Posterior cingulate gyrus (tissue), 11 donors: ENCODE measurements around the gene TTF1.
A peak's percentile ranks its signal among the peaks of the same experiment; 100 is the strongest.

ENCODE experiments used
- DNase-seq, 10 donors: peaks; one replicate each; pipeline versions ENCODE4 v3.0.0 to v3.0.0-alpha.2; 2020 to 2021; ENCODE audit warnings: mixed read lengths in 3 of 10
- intact Hi-C: fragments of 100-400 bp; cut with DNase I; formaldehyde crosslinking; loops from one replicate; pipeline ENCODE4 v1.15.1; 2023

Gene TTF1

GRCh38 chr9:132370592-132370991, 36.0 kb downstream of the TTF1 start:
- intact Hi-C loops, result no loop called here
- no peak for DNase-seq

- intact Hi-C loops, result no loop called here
- DNase-seq, result no peak
These were observed 37.2 kb downstream of the TTF1 start for GRCh38 chr9:132369421-132369820.

- intact Hi-C loops, result no loop called here
- no peak for DNase-seq
These were observed 38.9 kb downstream of the TTF1 start for GRCh38 chr9:132367613-132368313.

- no peak for DNase-seq
These were observed 40.2 kb downstream of the TTF1 start for GRCh38 chr9:132366481-132366880.

GRCh38 chr9:132365986-132366385, 40.7 kb downstream of the TTF1 start:
- intact Hi-C loops, result no loop called here
- no peak for DNase-seq

More at GRCh38 chr9:132366481-132366880, 40.2 kb downstream of the TTF1 start:
- intact Hi-C loops, result no loop called here

- DNase-seq, result no peak
- intact Hi-C loops, result no loop called here
These were observed 42.6 kb downstream of the TTF1 start for GRCh38 chr9:132364068-132364467.

GRCh38 chr9:132357764-132358163, 48.9 kb downstream of the TTF1 start:
- intact Hi-C loops, result no loop called here

GRCh38 chr9:132356324-132356924, 50.2 kb downstream of the TTF1 start:
- intact Hi-C loops, result no loop called here

More at GRCh38 chr9:132357764-132358163, 48.9 kb downstream of the TTF1 start:
- no peak for DNase-seq

GRCh38 chr9:132354637-132355355, 51.8 kb downstream of the TTF1 start, which contains the start of gene SETX:
SETX (minus strand) TSS chr9:132354986; CDS start chr9:132349428, 5,558 bp downstream.
- intact Hi-C loops, result no loop called here
- DNase-seq, result peak; percentile 93 to 100 (median 98)

More at GRCh38 chr9:132356324-132356924, 50.2 kb downstream of the TTF1 start:
- DNase-seq, result no peak

GRCh38 chr9:132351404-132352045, 55.1 kb downstream of the TTF1 start:
- intact Hi-C loops, result no loop called here

GRCh38 chr9:132350861-132351315, 55.8 kb downstream of the TTF1 start:
- intact Hi-C loops, result no loop called here

More at GRCh38 chr9:132351404-132352045, 55.1 kb downstream of the TTF1 start:
- no peak for DNase-seq

GRCh38 chr9:132348676-132349075, 58.0 kb downstream of the TTF1 start:
- DNase-seq, result no peak
- intact Hi-C loops, result no loop called here

More at GRCh38 chr9:132350861-132351315, 55.8 kb downstream of the TTF1 start:
- no peak for DNase-seq

- intact Hi-C loops, result no loop called here
These were observed 60.5 kb downstream of the TTF1 start for GRCh38 chr9:132346177-132346576.

GRCh38 chr9:132341177-132341840, 65.3 kb downstream of the TTF1 start:
- intact Hi-C loops, result no loop called here
- DNase-seq, result peak in 5 of 10 donors; percentile 17 to 77 (median 57)

More at GRCh38 chr9:132346177-132346576, 60.5 kb downstream of the TTF1 start:
- DNase-seq, result no peak

GRCh38 chr9:132334364-132334763, 72.3 kb downstream of the TTF1 start:
- intact Hi-C loops, result no loop called here
- no peak for DNase-seq

- intact Hi-C loops, result no loop called here
- DNase-seq, result no peak
These were observed 73.1 kb downstream of the TTF1 start for GRCh38 chr9:132333556-132333955.

GRCh38 chr9:132328580-132328979, 78.1 kb downstream of the TTF1 start:
- intact Hi-C loops, result no loop called here
- DNase-seq, result no peak

- intact Hi-C loops, result no loop called here
- no peak for DNase-seq
These were observed 79.1 kb downstream of the TTF1 start for GRCh38 chr9:132327537-132327936.
